Embryonic facial prominence (tissue), 1 donor: ENCODE measurements around the gene MED23.
A peak's percentile ranks its signal among the peaks of the same experiment; 100 is the strongest.
"Not testable (repeated sequence)": the region's sequence is repeated elsewhere in the genome, so short reads cannot be mapped to it uniquely, and the experiment has no call there.

Experiments used
- DNase-seq: peaks from one replicate; pipeline ENCODE4 v3.0.0-alpha.2; 2016; ENCODE audit errors: extremely low spot score

MED23 gene

GRCh38 chr6:131572686-131573415 lies 55.2 kb downstream of the MED23 start, which contains the start of gene ARG1:
ARG1 (plus strand) TSS chr6:131573226; CDS start chr6:131573283, 57 bp downstream.
- DNase-seq, result no peak

DNA sequence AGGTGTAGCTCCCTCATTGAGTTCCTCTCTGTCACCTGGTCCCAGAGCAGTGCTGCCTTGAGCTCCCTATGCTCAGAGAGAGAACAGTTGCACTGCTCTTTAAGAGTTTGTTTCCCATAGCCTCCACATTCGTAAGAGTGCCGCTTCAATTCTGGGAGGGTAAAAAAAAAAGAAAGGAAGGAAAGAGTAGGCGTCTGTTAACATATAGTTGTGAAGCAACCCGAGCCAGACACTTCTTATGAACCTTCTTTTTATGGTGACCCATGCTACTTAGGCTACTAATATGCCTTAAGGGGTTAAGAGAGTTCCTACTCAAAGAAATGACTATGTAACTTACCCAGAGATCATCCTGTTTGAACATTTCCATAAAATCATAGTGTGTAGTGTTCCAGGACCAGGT lies 59.3 kb downstream of the MED23 start:
- no peak for DNase-seq

DNA sequence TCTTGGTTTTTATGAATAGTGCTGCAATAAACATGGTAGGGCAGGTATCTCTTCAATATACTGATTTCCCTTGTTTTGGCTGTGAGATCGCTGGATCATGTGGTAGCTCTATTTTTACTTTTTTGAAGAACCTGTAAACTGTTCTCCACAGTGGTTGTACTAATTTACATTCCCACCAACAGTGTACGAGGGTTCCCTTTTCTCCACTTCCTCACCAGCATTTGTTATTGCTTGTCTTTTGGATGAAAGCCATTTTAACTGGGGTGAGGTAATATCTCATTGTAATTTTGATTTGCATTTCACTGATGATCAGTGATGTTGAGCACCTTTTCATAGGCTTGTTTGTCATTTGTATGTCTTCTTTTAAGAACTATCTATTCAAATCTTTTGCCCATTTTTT lies 63.0 kb downstream of the MED23 start:
- DNase-seq, result no peak

GRCh38 chr6:131561925-131562707 lies 65.9 kb downstream of the MED23 start:
- no peak for DNase-seq

DNA sequence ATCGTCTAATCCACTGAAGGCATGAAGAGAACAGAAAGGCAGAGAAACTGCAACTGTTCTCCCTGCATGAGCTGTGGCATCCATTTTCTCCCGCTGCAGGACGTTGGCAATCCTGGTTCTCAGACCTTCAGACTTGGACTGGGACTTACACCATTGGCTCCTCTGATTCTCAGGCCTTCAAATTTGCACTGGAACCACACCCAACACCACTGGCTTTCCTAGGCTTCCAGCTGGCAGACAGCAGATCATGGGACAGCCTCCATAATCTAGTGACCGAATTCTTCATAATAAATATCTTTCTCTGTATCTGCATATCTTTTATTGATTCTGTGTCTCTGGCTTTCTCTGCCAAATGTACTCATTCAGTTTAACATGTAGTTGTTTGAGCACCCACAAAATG lies 69.1 kb downstream of the MED23 start:
- no peak for DNase-seq

- DNase-seq, result peak; percentile 18
Measured at GRCh38 chr6:131555992-131556391, 72.0 kb downstream of the MED23 start.

- no peak for DNase-seq
Measured at GRCh38 chr6:131552572-131552971, 75.5 kb downstream of the MED23 start.

DNA sequence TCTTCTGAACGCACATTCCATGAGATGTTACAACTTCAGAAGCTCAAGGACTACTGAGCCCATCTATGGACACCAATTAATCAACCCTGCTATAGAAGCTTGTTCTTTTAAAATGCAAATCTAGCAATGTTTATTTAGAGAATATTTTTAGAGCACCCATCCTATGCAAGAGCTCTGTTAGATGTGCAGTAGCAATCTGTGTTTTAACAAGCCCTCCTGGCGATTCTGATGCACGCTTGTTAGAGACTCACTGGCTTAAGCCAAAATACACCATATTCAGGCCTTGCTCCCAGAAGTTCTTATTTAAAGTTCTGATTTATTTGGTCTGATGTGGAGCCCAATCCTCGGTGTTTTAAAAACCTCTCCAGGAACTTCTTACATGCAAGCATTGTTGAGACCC lies 76.1 kb downstream of the MED23 start:
- no peak for DNase-seq

GRCh38 chr6:131549811-131550210 lies 78.2 kb downstream of the MED23 start:
- no peak for DNase-seq

GRCh38 chr6:131548441-131548840 lies 79.6 kb downstream of the MED23 start:
- no peak for DNase-seq

GRCh38 chr6:131547488-131547887 lies 80.6 kb downstream of the MED23 start:
- no peak for DNase-seq

- DNase-seq, result no peak
Measured at GRCh38 chr6:131545317-131545716, 82.7 kb downstream of the MED23 start.

- DNase-seq, result not testable (repeated sequence)
Measured at GRCh38 chr6:131538615-131539014, 89.4 kb downstream of the MED23 start.

DNA sequence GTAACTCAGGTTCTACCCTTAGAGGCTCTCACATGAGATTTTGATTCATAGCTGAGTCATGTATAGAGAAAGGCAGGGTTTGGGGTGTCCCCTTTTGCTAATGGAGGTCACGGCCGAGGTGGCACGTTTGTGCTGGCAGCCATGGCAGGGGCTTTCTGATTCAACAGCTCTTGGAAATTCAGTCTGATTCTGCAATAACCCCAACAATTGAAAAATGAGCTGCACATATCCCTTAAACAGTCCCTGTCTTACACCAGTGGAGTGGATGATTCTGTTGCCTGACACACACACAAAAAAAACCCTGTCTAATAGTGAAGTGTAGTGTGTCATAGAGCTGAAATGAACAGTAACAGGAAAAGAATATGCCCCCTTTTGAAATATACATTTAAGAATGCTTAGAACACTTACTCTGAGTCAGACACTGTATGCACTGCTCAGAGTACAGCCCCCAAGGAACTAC lies 95.4 kb downstream of the MED23 start:
- no peak for DNase-seq

DNA sequence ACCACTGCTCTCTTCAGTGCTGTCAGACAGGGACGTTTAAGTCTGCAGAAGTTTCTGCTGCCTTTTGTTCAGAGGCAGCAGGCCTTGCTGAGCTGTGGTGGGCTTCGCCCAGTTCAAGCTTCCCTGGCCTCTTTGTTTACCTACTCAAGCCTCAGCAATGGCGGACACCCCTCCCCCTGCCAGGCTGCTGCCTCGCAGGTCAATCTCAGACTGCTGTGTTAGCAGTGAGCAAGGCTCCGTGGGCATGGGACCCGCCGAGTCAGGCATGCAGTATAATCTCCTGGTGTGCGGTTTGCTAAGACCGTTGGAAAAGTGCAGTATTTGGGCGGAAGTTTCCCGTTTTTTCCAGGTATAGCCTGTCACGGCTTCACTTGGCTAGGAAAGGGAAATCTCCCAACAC lies 96.4 kb downstream of the MED23 start:
- DNase-seq, result not testable (repeated sequence)

DNA sequence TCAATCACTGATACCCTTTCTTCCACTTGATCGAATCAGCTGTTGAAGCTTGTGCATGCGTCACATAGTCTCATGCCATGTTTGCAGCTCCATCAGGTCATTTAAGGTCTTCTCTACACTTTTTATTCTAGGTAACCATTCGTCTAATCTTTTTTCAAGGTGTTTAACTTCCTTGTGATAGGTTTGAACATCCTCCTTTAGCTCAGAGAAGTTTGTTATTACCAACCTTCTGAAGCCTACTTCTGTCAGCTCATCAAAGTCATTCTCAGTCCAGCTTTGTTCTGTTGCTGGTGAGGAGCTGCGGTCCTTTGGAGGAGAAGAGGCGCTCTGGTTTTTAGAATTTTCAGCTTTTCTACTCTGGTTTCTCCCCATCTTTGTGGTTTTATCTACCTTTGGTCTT lies 97.1 kb downstream of the MED23 start:
- not testable (repeated sequence) for DNase-seq

GRCh38 chr6:131524695-131525336 lies 103.2 kb downstream of the MED23 start:
- no peak for DNase-seq

DNA sequence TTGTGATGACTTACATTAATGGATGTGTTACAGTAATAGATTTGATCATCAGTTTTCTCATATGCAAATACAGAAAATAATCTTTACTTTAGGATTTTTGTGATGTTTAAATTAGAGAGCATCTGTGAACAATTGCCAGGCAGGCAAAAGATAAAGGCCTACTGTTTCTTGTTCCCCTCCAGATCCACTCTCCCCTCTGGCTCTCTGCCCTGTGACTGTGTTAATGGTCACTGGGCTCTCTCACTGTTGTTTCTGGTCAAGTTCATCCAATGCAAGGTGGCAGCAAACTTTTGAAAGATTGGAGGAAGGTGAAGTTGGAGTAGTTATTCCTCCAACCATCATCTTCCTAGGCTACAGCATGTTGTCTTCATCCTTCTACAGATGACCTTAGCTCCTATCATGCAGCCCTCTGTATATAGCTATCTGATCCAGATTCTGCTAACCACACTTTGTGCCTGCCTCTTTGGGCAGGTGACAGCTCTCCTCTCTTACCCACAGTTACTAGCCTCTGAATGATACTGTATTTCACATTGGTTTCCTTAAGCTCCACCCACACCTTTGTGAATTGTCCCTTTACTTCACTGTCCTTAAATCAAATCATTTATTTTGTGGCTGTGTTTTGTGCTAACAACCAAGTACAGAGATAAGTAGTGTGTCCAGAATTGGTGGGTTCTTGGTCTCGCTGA lies 103.9 kb downstream of the MED23 start:
- no peak for DNase-seq
